Mucosa of rectum (tissue), 2 donors: ENCODE results near the gene TMBIM1.

Experiments
- H3K27ac ChIP-seq, 2 donors: one replicate each; pipeline ENCODE4 v1.7.0; 2013; ENCODE audit warnings: inconsistent platforms in 2 of 2, low read depth in 2 of 2, low read length in 2 of 2
- H3K27me3 ChIP-seq, 2 donors: one replicate each; pipeline ENCODE4 v1.7.0; 2013; ENCODE audit warnings: low read length in 2 of 2; ENCODE audit not compliant: control insufficient read depth in 2 of 2, insufficient read depth in 2 of 2
- H3K36me3 ChIP-seq, 2 donors: one replicate each; pipeline ENCODE4 v1.7.0; 2013; ENCODE audit warnings: low read length in 2 of 2; ENCODE audit not compliant: control insufficient read depth in 2 of 2, insufficient read depth in 2 of 2
- H3K4me1 ChIP-seq, 2 donors: one replicate each; pipeline ENCODE4 v1.7.0; 2013; ENCODE audit warnings: low read length in 2 of 2, mild to moderate bottlenecking in 1 of 2; ENCODE audit not compliant: control insufficient read depth in 2 of 2, insufficient read depth in 2 of 2
- H3K4me3 ChIP-seq, 2 donors: one replicate each; pipeline ENCODE4 v1.7.0; 2013; ENCODE audit warnings: low read length in 2 of 2
- H3K9ac ChIP-seq, 2 donors: one replicate each; pipeline ENCODE4 v1.7.0; 2013; ENCODE audit warnings: low read length in 2 of 2, low read depth in 1 of 2, mild to moderate bottlenecking in 1 of 2
- H3K9me3 ChIP-seq, 2 donors: one replicate each; pipeline ENCODE4 v1.7.0; 2013; ENCODE audit warnings: low read length in 2 of 2; ENCODE audit not compliant: control insufficient read depth in 2 of 2
- donor health status: healthy.
- donor health status: Normal muscosa, but diverticular disease.

Gene TMBIM1

GRCh38 chr2:218293715-218294429 lies 1.6 kb upstream of the TMBIM1 start:
- H3K36me3 ChIP-seq = no peaks in the 10 kb centered on the region
- peak overlapping the region in 1 of 2 donors; percentile 89 for H3K9ac ChIP-seq
- peak overlapping the region; percentile 98 for H3K27ac ChIP-seq
- H3K27me3 ChIP-seq = no peaks in the 10 kb centered on the region
- H3K4me3 ChIP-seq = no peak overlapping the region
- peaks cover 47 to 58% of the 10 kb centered on the region in 2 donors for H3K4me1 ChIP-seq
- no peaks in the 10 kb centered on the region for H3K9me3 ChIP-seq

GRCh38 chr2:218291318-218292047 lies 820 bp downstream of the TMBIM1 start:
- H3K4me1 ChIP-seq = peaks cover 66 to 79% of the 10 kb centered on the region in 2 donors
- peak overlapping the region; percentile 89 to 97 for H3K9ac ChIP-seq
- peak overlapping the region; percentile 68 to 89 for H3K4me3 ChIP-seq
- peak overlapping the region; percentile 98 for H3K27ac ChIP-seq
- no peaks in the 10 kb centered on the region for H3K9me3 ChIP-seq
- no peaks in the 10 kb centered on the region for H3K36me3 ChIP-seq
- H3K27me3 ChIP-seq = no peaks in the 10 kb centered on the region

GRCh38 chr2:218290316-218291261 lies 1.7 kb downstream of the TMBIM1 start:
- peak overlapping the region; percentile 98 for H3K27ac ChIP-seq
- H3K9me3 ChIP-seq = no peaks in the 10 kb centered on the region
- no peaks in the 10 kb centered on the region for H3K27me3 ChIP-seq
- peaks cover 75 to 88% of the 10 kb centered on the region in 2 donors for H3K4me1 ChIP-seq
- H3K36me3 ChIP-seq = peaks cover 0 to 3% of the 10 kb centered on the region in 2 donors
- H3K9ac ChIP-seq = peak overlapping the region; percentile 89 to 97
- H3K4me3 ChIP-seq = peak overlapping the region; percentile 68 to 89

- H3K4me1 ChIP-seq = peaks cover 78 to 88% of the 10 kb centered on the region in 2 donors
Observed at GRCh38 chr2:218289639-218290315, 2.5 kb downstream of the TMBIM1 start.

GRCh38 chr2:218286570-218287459 lies 5.5 kb downstream of the TMBIM1 start:
- Histone ChIP-seq H3K36me3 (peaks cover 9 to 12% of the 10 kb centered on the region in 2 donors), H3K9me3 (no peaks in the 10 kb centered on the region), H3K27me3 (no peaks in the 10 kb centered on the region), H3K27ac (peak overlapping the region; percentile 98), H3K4me1 (peaks cover 74 to 79% of the 10 kb centered on the region in 2 donors), H3K9ac (peak overlapping the region; percentile 82 to 87), H3K4me3 (peak overlapping the region; percentile 58 to 72)

More at GRCh38 chr2:218289639-218290315, 2.5 kb downstream of the TMBIM1 start:
- Histone ChIP-seq H3K27me3 (no peaks in the 10 kb centered on the region), H3K9me3 (no peaks in the 10 kb centered on the region), H3K9ac (peak overlapping the region; percentile 89 to 97), H3K4me3 (peak overlapping the region; percentile 68 to 89), H3K27ac (peak overlapping the region; percentile 98), H3K36me3 (peaks cover 0 to 4% of the 10 kb centered on the region in 2 donors)

GRCh38 chr2:218285604-218286003 lies 6.7 kb downstream of the TMBIM1 start:
- no peaks in the 10 kb centered on the region for H3K27me3 ChIP-seq
- peak overlapping the region; percentile 98 for H3K27ac ChIP-seq
- peak overlapping the region; percentile 82 to 87 for H3K9ac ChIP-seq
- peaks cover 16 to 20% of the 10 kb centered on the region in 2 donors for H3K36me3 ChIP-seq
- H3K4me1 ChIP-seq = peaks cover 63 to 69% of the 10 kb centered on the region in 2 donors
- H3K9me3 ChIP-seq = no peaks in the 10 kb centered on the region
- H3K4me3 ChIP-seq = peak overlapping the region; percentile 17 to 72

GRCh38 chr2:218284106-218284811 lies 8.0 kb downstream of the TMBIM1 start:
- H3K36me3 ChIP-seq = peaks cover 29 to 34% of the 10 kb centered on the region in 2 donors
- no peaks in the 10 kb centered on the region for H3K9me3 ChIP-seq
- peak overlapping the region in 1 of 2 donors; percentile 28 for H3K4me3 ChIP-seq
- H3K9ac ChIP-seq = peak overlapping the region; percentile 16 to 34
- peaks cover 52 to 57% of the 10 kb centered on the region in 2 donors for H3K4me1 ChIP-seq
- no peaks in the 10 kb centered on the region for H3K27me3 ChIP-seq
- peak overlapping the region; percentile 50 to 76 for H3K27ac ChIP-seq

- Histone ChIP-seq H3K4me1 (peaks cover 38 to 40% of the 10 kb centered on the region in 2 donors), H3K9ac (peak overlapping the region; percentile 3 to 19), H3K4me3 (no peak overlapping the region), H3K27ac (peak overlapping the region; percentile 23 to 64), H3K36me3 (peaks cover 48 to 53% of the 10 kb centered on the region in 2 donors), H3K9me3 (no peaks in the 10 kb centered on the region), H3K27me3 (no peaks in the 10 kb centered on the region)
Observed at GRCh38 chr2:218282173-218282991, 9.9 kb downstream of the TMBIM1 start.
